IMR-90 (cell line): ENCODE results near the gene SRPRB. TPM values are rescaled to one million over a fixed set of nuclear protein-coding genes. Genes with fewer than 3 reads are reported as not detected.

Experiments
- ATAC-seq: fragments of 200-7000 bp; cut with Tn5 transposase; 2 replicates; pipeline ENCODE4 v1.9.1; 2020; ENCODE audit warnings: low read depth, mild to moderate bottlenecking, moderate library complexity
- BruUV-seq: library from RNA; stranded (reverse); fragments of 400-500 nt; replicated peaks from 2 replicates; lab custom pipeline; 2021; lab: Mats Ljungman, UMichigan
- CTCF ChIA-PET: fragments of 300-600 bp; formaldehyde crosslinking; extraction: SDS; loops from one replicate; lab custom pipeline; 2021; ENCODE audit warnings: antibody characterized with exemption; lab: Yijun Ruan, JAX
- POLR2A ChIA-PET: fragments of 300-600 bp; sonication (Branson Sonifier 250); formaldehyde crosslinking; loops from one replicate; lab custom pipeline; 2022; ENCODE audit warnings: antibody characterized with exemption; ENCODE audit not compliant: unreplicated experiment; lab: Charles Lee
- DNase-seq: peaks from one replicate; pipeline ENCODE4 v3.0.0; 2013
- H2AFZ ChIP-seq: replicated peaks from 2 replicates; pipeline ENCODE3; 2013; ENCODE audit warnings: low read length, mild to moderate bottlenecking; ENCODE audit not compliant: poor library complexity
- H2AK5ac ChIP-seq: 2 replicates; pipeline ENCODE4 v1.6.1; 2013; ENCODE audit warnings: low read depth, low read length, inconsistent platforms
- H2AK9ac ChIP-seq: replicated peaks from 2 replicates; pipeline ENCODE3; 2013; ENCODE audit warnings: mild to moderate bottlenecking, low read depth, low read length, moderate library complexity; ENCODE audit not compliant: poor library complexity
- H2BK120ac ChIP-seq: 2 replicates; pipeline ENCODE4 v1.6.1; 2013; ENCODE audit warnings: low read depth, low read length, inconsistent platforms
- H2BK15ac ChIP-seq: 3 replicates; pipeline ENCODE4 v1.6.1; 2013; ENCODE audit warnings: low read depth, low read length, inconsistent platforms
- H2BK20ac ChIP-seq: 2 replicates; pipeline ENCODE4 v1.6.1; 2013; ENCODE audit warnings: low read depth, mild to moderate bottlenecking, inconsistent platforms, low read length, moderate library complexity
- H2BK5ac ChIP-seq: 2 replicates; pipeline ENCODE4 v1.6.1; 2013; ENCODE audit warnings: mild to moderate bottlenecking, low read depth, low read length, inconsistent platforms; ENCODE audit not compliant: poor library complexity, severe bottlenecking
- H3K14ac ChIP-seq: replicated peaks from 2 replicates; pipeline ENCODE4 v1.6.1; 2013; ENCODE audit warnings: low read depth, low read length, inconsistent platforms
- H3K18ac ChIP-seq: 2 replicates; pipeline ENCODE4 v1.6.1; 2013; ENCODE audit warnings: low read depth, low read length, control low read depth
- H3K23ac ChIP-seq: 2 replicates; pipeline ENCODE4 v1.6.1; 2013; ENCODE audit warnings: low read depth, low read length, inconsistent platforms
- H3K27ac ChIP-seq: 2 replicates; pipeline ENCODE4 v1.5.1; 2013; ENCODE audit warnings: mild to moderate bottlenecking, control low read depth, low read length; ENCODE audit not compliant: insufficient read depth
- H3K27me3 ChIP-seq: 2 replicates; pipeline ENCODE4 v1.6.1; 2013; ENCODE audit warnings: low read length; ENCODE audit not compliant: control insufficient read depth, insufficient read depth
- H3K36me3 ChIP-seq: 2 replicates; pipeline ENCODE4 v1.6.1; 2013; ENCODE audit warnings: low read length, mixed read lengths; ENCODE audit not compliant: control insufficient read depth, insufficient read depth
- H3K4ac ChIP-seq: 2 replicates; pipeline ENCODE4 v1.6.1; 2013; ENCODE audit warnings: low read depth, low read length, inconsistent platforms
- H3K4me1 ChIP-seq: 2 replicates; pipeline ENCODE4 v1.6.1; 2013; ENCODE audit warnings: low read length, mixed read lengths; ENCODE audit not compliant: control insufficient read depth, insufficient read depth
- H3K4me2 ChIP-seq: 2 replicates; pipeline ENCODE4 v1.6.1; 2013; ENCODE audit warnings: low read depth, mild to moderate bottlenecking, control low read depth, low read length, moderate library complexity
- H3K4me3 ChIP-seq: 2 replicates; pipeline ENCODE4 v1.5.1; 2013; ENCODE audit warnings: low read depth, mild to moderate bottlenecking, control low read depth, low read length, moderate library complexity; ENCODE audit not compliant: insufficient read depth
- H3K56ac ChIP-seq: 2 replicates; pipeline ENCODE4 v1.6.1; 2013; ENCODE audit warnings: low read length, inconsistent platforms; ENCODE audit not compliant: insufficient read depth; ENCODE audit errors: extremely low read depth
- H3K79me1 ChIP-seq, 2 experiments: 2 replicates each; pipeline ENCODE4 v1.6.1; 2013; ENCODE audit warnings: low read length in 2 of 2, inconsistent platforms in 1 of 2, low read depth in 1 of 2
- H3K9ac ChIP-seq: 2 replicates; pipeline ENCODE4 v1.6.1; 2013; ENCODE audit warnings: low read depth, low read length, control low read depth
- H3K9me1 ChIP-seq: 2 replicates; pipeline ENCODE4 v1.6.1; 2013; ENCODE audit warnings: low read length, inconsistent platforms; ENCODE audit not compliant: insufficient read depth
- H3K9me3 ChIP-seq: 2 replicates; pipeline ENCODE4 v1.6.1; 2013; ENCODE audit warnings: low read length; ENCODE audit not compliant: control insufficient read depth, insufficient read depth
- H4K20me1 ChIP-seq: 2 replicates; pipeline ENCODE4 v1.6.1; 2013; ENCODE audit warnings: low read length, inconsistent platforms; ENCODE audit not compliant: insufficient read depth
- H4K5ac ChIP-seq: 2 replicates; pipeline ENCODE4 v1.6.1; 2013; ENCODE audit warnings: mild to moderate bottlenecking, low read depth, low read length, control low read depth
- H4K8ac ChIP-seq, 2 experiments: 2 replicates each; pipeline ENCODE4 v1.6.1; 2013; ENCODE audit warnings: low read depth in 2 of 2, low read length in 2 of 2, control low read depth in 1 of 2, inconsistent platforms in 1 of 2
- H4K91ac ChIP-seq: 2 replicates; pipeline ENCODE4 v1.6.1; 2013; ENCODE audit warnings: low read depth, low read length, inconsistent platforms; ENCODE audit not compliant: insufficient read depth
- CTCF ChIP-seq: conservative IDR thresholded peaks from 2 replicates; pipeline ENCODE4 v1.5.1; 2012; ENCODE audit warnings: mild to moderate bottlenecking, low read depth, low read length, improper control_type of control experiment
- MXI1 ChIP-seq: IDR thresholded peaks from 2 replicates; pipeline ENCODE4 v1.6.1; 2012; ENCODE audit warnings: low read depth, mild to moderate bottlenecking, low read length, moderate library complexity, borderline replicate concordance
- POLR2A ChIP-seq: IDR thresholded peaks from 2 replicates; pipeline ENCODE4 v1.6.1; 2012; ENCODE audit warnings: mild to moderate bottlenecking, low read depth, low read length
- RAD21 ChIP-seq: IDR thresholded peaks from 2 replicates; pipeline ENCODE4 v1.6.1; 2012; ENCODE audit warnings: low read length, improper control_type of control experiment
- RFX5 ChIP-seq: IDR thresholded peaks from 2 replicates; pipeline ENCODE4 v1.8.0; 2012; ENCODE audit warnings: low read depth, mild to moderate bottlenecking, low read length, moderate library complexity
- SMC3 ChIP-seq: fragments of 150-350 bp; IDR thresholded peaks from 2 replicates; pipeline ENCODE4 v1.6.1; 2016; ENCODE audit warnings: low read depth, mild to moderate bottlenecking, antibody characterized with exemption, low read length, moderate library complexity
- WGBS, 2 experiments: methylation state at CpG; one replicate each; pipeline versions ENCODE4 v1.1.5 to v1.1.7; 2013; ENCODE audit warnings: missing lambda C conversion rate in 2 of 2; ENCODE audit not compliant: insufficient read length in 1 of 2; ENCODE audit errors: extremely low coverage in 2 of 2; 5-methylcytosine and 5-hydroxymethylcytosine counted together
- dilution Hi-C: fragments of 300-500 bp; cut with HindIII; formaldehyde crosslinking; loops from one replicate; pipeline ENCODE4 v1.14.3; 2018; ENCODE audit warnings: low sequenced_read_pairs; ENCODE audit not compliant: unreplicated experiment
- in situ Hi-C: fragments of 300-500 bp; cut with MboI; formaldehyde crosslinking; loops from 3 replicates; pipeline ENCODE4 v1.14.3; 2019; ENCODE audit warnings: low sequenced_read_pairs, inconsistent platforms, mixed read lengths
- intact Hi-C: fragments of 100-400 bp; cut with micrococcal nuclease; formaldehyde crosslinking; loops from 2 replicates; pipeline ENCODE4 v1.10.0; 2022
- polyA plus RNA-seq, 3 experiments: library from polyadenylated mRNA; depleted of rRNA; stranded (reverse); fragments of >200 nt; gene quantifications; 2 replicates each; pipeline ENCODE4 v1.2.3, GENCODE V29; 2012; ENCODE audit warnings: low replicate concordance in 1 of 3
- total RNA-seq: library from RNA; depleted of rRNA; stranded (reverse); fragments of >200 nt; gene quantifications from 2 replicates; pipeline ENCODE4 v1.2.3, GENCODE V29; 2012

Gene SRPRB
- total and polyA plus RNA-seq, 2 of the 4 experiments (the other 2 are of a cell fraction) = 28.8 to 131 TPM

- Histone ChIP-seq H2BK120ac (no peak overlapping the region), H3K9me1 (peaks cover 19% of the 10 kb centered on the region), H3K56ac (no peak overlapping the region), H3K4me1 (no peaks in the 10 kb centered on the region), H3K27ac (no peak overlapping the region), H2BK15ac (no peak overlapping the region), H4K91ac (no peak overlapping the region), H3K36me3 (peaks cover 38% of the 10 kb centered on the region), H2BK5ac (no peak overlapping the region), H3K4ac (no peak overlapping the region), H3K14ac (no peak overlapping the region), H3K23ac (no peak overlapping the region), H3K79me1 (peaks cover 0 to 3% of the 10 kb centered on the region in 2 experiments; a peak in 3 of 4 replicates), H2AK5ac (no peak overlapping the region), H3K18ac (no peak overlapping the region), H3K27me3 (no peaks in the 10 kb centered on the region), H2AK9ac (no peak overlapping the region), H2BK20ac (no peak overlapping the region), H4K8ac (no peak overlapping the region), H4K20me1 (peaks cover 7% of the 10 kb centered on the region), H3K9me3 (no peaks in the 10 kb centered on the region), H2AFZ (no peak overlapping the region), H3K9ac (no peak overlapping the region), H3K4me2 (no peak overlapping the region), H4K5ac (no peak overlapping the region), H3K4me3 (no peak overlapping the region)
- WGBS, 2 experiments = 73% methylated on average over 5 of the region's 8 CpGs; no CpG with 5 or more reads in 1 of the 2 experiments
- DNase-seq = peak; percentile 80
- no TSS peak for BruUV-seq
- POLR2A ChIA-PET = no interaction called here
- dilution Hi-C loops = no loop called here
- intact Hi-C loops = loop anchor here (5.0 kb wide), 1 partner anchor 390 kb away; no protein-coding TSS in a partner anchor
- peak; percentile 60 for ATAC-seq
- no peak for TF ChIP-seq POLR2A
- TF ChIP-seq CTCF = peak; percentile 40
- TF ChIP-seq SMC3 = peak; percentile 13; the same call in 1 of the 2 replicates
- peak; percentile 43 for TF ChIP-seq RAD21
- no peak for TF ChIP-seq RFX5
- TF ChIP-seq MXI1 = no peak
- CTCF ChIA-PET = interaction anchor here (0.7 to 1.5 kb wide), 2 partner anchors 10 to 14 kb away, joined by 3 read pairs; no protein-coding TSS in a partner anchor
- in situ Hi-C loops = loop anchor here (10.0 to 25.0 kb wide), 3 partner anchors 360 to 665 kb away; partner anchors contain the start of genes ANAPC13 and CEP63
These were observed 16.4 kb downstream of the SRPRB start for GRCh38 chr3:133821767-133822638.
